ENCODE data around the gene WBP2. TPM values are rescaled to one million over a fixed set of nuclear protein-coding genes. Genes with fewer than 3 reads are reported as not detected.
A peak's percentile ranks its signal among the peaks of the same experiment; 100 is the strongest.

The WBP2 gene
- total RNA-seq, 1 donor from 2014 or later: 69.6 TPM

GRCh38 chr17:75816693-75817092 is 38.4 kb downstream of the WBP2 start:
- no peak for TF ChIP-seq CTCF (IDR thresholded peaks at IDR 0.05; ENCODE audit: unreplicated experiment)
- Mint-ChIP-seq H3K4me3 (ENCODE audit: unreplicated experiment) (no peak overlapping the region), H3K27ac (ENCODE audit: unreplicated experiment) (no peak overlapping the region), H3K27me3 (ENCODE audit: unreplicated experiment) (peaks cover 10% of the 10 kb centered on the region), H3K9me3 (ENCODE audit: unreplicated experiment) (no peaks in the 10 kb centered on the region), H3K4me1 (ENCODE audit: unreplicated experiment) (no peaks in the 10 kb centered on the region), H3K36me3 (ENCODE audit: low read depth, unreplicated experiment) (peaks cover 38% of the 10 kb centered on the region)
- no peak for DNase-seq (ENCODE audit: low spot score)

GRCh38 chr17:75815399-75815798 is 39.7 kb downstream of the WBP2 start:
- no peak for DNase-seq (ENCODE audit: low spot score)
- Mint-ChIP-seq H3K27me3 (ENCODE audit: unreplicated experiment) (peaks cover 10% of the 10 kb centered on the region), H3K4me3 (ENCODE audit: unreplicated experiment) (no peak overlapping the region), H3K27ac (ENCODE audit: unreplicated experiment) (no peak overlapping the region), H3K9me3 (ENCODE audit: unreplicated experiment) (no peaks in the 10 kb centered on the region), H3K4me1 (ENCODE audit: unreplicated experiment) (no peaks in the 10 kb centered on the region), H3K36me3 (ENCODE audit: low read depth, unreplicated experiment) (peaks cover 28% of the 10 kb centered on the region)
- TF ChIP-seq CTCF (IDR thresholded peaks at IDR 0.05; ENCODE audit: unreplicated experiment): no peak

GRCh38 chr17:75814900-75815373 is 40.2 kb downstream of the WBP2 start:
- DNase-seq (ENCODE audit: low spot score): no peak
- H3K27me3 Mint-ChIP-seq (ENCODE audit: unreplicated experiment): peaks cover 10% of the 10 kb centered on the region
- H3K36me3 Mint-ChIP-seq (ENCODE audit: low read depth, unreplicated experiment): peaks cover 28% of the 10 kb centered on the region
- no peaks in the 10 kb centered on the region for H3K9me3 Mint-ChIP-seq (ENCODE audit: unreplicated experiment)
- no peak overlapping the region for H3K4me3 Mint-ChIP-seq (ENCODE audit: unreplicated experiment)
- no peak for TF ChIP-seq CTCF (IDR thresholded peaks at IDR 0.05; ENCODE audit: unreplicated experiment)
- H3K27ac Mint-ChIP-seq (ENCODE audit: unreplicated experiment): no peak overlapping the region
- H3K4me1 Mint-ChIP-seq (ENCODE audit: unreplicated experiment): no peaks in the 10 kb centered on the region

- Mint-ChIP-seq H3K27ac (ENCODE audit: unreplicated experiment) (peak overlapping the region; percentile 36), H3K27me3 (ENCODE audit: unreplicated experiment) (peaks cover 7% of the 10 kb centered on the region), H3K36me3 (ENCODE audit: low read depth, unreplicated experiment) (peaks cover 22% of the 10 kb centered on the region), H3K4me3 (ENCODE audit: unreplicated experiment) (no peak overlapping the region), H3K9me3 (ENCODE audit: unreplicated experiment) (no peaks in the 10 kb centered on the region), H3K4me1 (ENCODE audit: unreplicated experiment) (no peaks in the 10 kb centered on the region)
- DNase-seq (ENCODE audit: low spot score): no peak
- TF ChIP-seq CTCF (IDR thresholded peaks at IDR 0.05; ENCODE audit: unreplicated experiment): no peak
Observed at GRCh38 chr17:75814021-75814395, 41.1 kb downstream of the WBP2 start.

- Mint-ChIP-seq H3K4me1 (ENCODE audit: unreplicated experiment) (no peaks in the 10 kb centered on the region), H3K36me3 (ENCODE audit: low read depth, unreplicated experiment) (peaks cover 22% of the 10 kb centered on the region), H3K4me3 (ENCODE audit: unreplicated experiment) (no peak overlapping the region), H3K27me3 (ENCODE audit: unreplicated experiment) (peaks cover 5% of the 10 kb centered on the region), H3K27ac (ENCODE audit: unreplicated experiment) (no peak overlapping the region), H3K9me3 (ENCODE audit: unreplicated experiment) (no peaks in the 10 kb centered on the region)
- no peak for DNase-seq (ENCODE audit: low spot score)
- TF ChIP-seq CTCF (IDR thresholded peaks at IDR 0.05; ENCODE audit: unreplicated experiment): no peak
Observed at GRCh38 chr17:75813081-75814020, 41.8 kb downstream of the WBP2 start.
